GM18517 (cell line): Measurements from ENCODE around the gene ARVCF.
"Not testable (repeated sequence)": the region's sequence is repeated elsewhere in the genome, so short reads cannot be mapped to it uniquely, and the experiment has no call there.

Experiments
- ATAC-seq: cut with Tn5 transposase; IDR thresholded peaks from one replicate; pipeline ENCODE4 v1.9.1; 2021; ENCODE audit warnings: mild to moderate bottlenecking, moderate library complexity; ENCODE audit not compliant: unreplicated experiment

The ARVCF gene

DNA sequence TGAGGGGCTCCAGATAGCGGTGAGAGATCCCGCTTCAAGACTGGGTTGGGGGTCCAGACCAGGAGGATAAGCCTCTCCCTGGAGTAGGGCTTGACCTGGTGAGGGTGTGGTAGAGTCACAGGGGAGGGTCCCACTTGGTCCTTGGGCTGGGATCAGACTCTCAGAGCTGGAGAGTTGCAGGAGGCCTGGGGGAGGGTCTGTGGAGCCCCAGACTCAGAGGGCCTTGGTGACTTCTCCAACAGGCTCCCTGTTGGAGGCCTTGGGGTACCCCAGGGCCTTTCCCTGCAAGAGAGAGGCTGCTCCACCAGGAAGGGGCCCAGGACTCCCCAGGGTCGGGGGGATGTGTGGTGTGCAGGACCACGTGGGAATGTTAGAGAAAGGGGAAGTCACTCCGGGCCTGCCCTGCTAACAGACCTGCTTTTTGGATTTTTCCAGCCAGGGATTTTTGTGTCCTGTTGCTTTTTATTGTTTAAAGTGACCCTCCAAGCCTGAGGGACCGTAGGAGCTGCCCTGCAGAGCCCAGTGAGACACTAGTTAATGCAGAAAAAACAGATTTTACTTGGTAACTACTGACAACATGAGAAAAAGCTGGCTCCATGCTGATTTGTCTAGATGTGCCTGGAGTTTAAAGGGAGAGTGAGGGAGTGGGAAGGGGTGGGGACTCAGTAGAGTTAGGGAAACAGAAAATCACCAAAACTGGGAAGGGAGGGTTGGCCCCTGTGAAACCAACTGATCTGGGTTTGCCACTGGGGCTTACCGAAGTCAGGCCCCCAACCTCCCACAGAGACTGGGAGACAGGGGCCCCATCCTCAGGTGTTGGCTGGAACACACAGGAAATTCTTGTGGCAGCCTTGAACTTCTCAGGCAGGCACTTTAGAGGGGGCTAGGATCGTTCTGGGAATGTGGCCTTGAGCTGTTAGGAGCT is 74.2 kb downstream of the ARVCF start:
- ATAC-seq = no peak

DNA sequence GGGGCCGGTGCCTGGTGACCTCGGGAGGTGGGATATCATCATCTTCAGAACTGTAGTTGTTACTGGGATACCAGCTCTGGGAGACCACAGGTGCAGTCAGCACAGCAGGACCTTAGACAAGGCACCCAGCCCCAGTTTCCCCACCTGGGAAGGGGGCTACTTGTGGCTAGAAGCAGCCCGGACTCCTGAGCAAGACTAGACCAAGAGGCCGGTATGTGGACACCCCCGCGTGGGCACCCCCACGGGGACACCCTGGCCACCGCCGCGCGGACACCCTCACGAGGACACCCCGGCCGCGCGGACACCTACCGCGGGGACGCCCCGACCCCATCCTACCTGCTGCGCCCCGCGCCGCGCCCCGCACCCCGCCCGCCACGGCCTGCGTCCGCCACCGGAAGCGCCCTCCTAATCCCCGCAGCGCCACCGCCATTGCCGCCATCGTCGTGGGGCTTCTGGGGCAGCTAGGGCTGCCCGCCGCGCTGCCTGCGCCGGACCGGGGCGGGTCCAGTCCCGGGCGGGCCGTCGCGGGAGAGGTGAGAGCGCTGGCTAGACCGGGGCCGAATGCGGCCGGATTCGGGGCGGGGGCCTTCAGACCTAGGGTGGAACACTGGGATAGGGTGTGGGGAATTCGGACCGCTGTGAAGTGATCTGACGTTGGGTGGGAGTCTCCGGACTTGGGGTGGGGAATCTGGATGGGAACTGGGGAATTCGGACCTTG is 75.1 kb downstream of the ARVCF start, which contains the start of the genes COMT and TXNRD2:
COMT (plus strand) TSS at position 408 of the 718 bp plus-strand sequence. CDS start 20,755 bp downstream, outside the sequence.
TXNRD2 (minus strand) TSS at position 454 of the 718 bp plus-strand sequence; CDS start at position 439, 15 bp downstream.
- no peak for ATAC-seq

DNA sequence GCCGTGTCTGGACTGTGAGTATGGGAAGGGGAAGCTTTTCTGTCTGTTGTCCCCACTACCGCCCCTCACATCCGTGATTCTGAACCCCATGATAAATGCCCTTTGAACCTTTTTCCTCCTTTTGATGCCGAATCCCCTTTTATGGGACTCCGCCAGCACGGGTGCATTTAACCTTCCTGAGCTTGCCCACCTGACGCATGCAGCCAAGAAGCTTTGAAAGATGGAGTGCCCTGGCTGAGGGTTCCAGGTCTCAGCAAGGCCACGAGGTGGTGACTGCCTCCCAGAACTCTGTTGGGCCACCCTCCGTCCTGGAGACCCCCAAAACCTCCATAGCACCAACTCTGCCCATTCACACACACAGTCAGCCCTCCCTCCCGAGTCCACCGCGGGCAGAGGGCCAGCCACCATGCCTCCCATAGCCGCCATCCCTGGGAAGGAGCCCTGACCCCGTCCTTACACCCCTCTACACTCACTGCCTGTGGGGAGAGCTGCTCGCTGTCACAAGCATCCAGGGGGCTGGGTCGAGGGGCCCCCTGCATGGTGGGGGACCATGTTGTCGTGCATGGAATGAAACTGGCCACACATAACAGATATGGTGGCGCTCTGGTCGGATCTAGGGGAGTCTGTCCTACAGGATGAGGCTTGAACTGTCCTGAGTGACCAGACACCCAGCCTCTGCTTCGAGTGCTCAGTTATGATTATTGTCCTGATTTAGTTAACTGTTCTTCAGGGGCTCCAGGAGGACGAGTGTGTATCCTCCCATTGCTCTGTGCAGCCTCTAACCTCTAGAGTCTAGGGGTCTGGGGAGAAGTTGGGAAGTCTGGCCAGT is 75.9 kb downstream of the ARVCF start:
- no peak for ATAC-seq

DNA sequence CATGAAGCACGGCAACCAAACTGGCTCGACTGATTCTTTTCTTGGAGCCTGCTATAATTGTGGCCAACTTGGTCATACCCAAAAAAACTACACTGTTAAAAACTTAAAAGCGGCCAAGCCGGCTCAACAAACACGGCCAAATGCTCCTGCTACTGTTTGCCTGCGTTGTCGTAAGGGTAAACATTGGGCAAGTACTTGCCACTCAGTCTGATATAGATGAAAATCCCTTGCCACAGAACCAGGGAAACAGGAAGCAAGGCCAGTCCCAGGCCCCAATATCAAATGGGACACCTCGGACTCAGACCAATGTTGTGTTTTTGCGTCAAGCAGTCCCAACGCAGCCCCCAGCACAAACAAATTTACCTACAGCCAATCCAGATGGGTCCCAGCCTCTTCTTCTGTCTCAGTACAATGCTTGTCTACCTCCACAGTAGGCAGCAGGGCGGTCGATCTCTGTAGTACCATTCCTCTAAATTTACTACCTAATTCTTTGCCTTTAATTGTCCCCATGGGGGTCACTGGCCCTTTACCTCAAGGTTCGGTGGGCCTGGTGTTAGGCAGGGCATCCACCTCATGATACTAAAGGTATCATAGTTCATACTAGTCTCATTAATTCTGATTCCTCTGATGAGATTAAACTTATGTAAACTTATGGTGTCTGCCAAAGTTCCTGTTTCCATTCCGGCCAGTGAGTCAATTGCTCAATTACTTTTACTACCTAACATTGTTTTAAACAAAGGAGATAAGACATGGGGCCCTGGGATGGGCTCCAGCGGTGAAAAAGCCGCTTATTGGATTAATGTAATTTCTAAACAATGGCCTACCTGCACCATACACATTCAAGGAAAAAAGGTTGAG is 78.8 kb downstream of the ARVCF start:
- ATAC-seq = no peak

DNA sequence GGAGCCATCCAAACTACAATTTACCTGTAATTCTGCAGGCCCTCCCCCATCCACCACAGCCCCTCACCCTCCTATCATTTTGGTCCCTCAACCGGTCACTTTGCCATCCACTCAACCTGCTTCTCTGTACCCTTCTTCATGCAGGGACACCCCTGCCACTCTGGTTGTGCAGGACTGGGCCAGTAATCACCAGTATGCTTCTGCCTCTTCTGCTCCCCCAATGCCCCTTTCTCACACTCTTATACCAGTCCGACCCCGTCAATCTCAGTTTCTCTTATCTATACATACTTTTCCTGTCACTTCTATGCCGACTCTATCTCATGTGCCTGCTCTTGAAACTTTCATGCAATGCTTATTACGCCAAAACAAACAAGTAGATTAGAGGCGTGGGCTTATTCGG is 80.1 kb downstream of the ARVCF start:
- ATAC-seq = no peak

DNA sequence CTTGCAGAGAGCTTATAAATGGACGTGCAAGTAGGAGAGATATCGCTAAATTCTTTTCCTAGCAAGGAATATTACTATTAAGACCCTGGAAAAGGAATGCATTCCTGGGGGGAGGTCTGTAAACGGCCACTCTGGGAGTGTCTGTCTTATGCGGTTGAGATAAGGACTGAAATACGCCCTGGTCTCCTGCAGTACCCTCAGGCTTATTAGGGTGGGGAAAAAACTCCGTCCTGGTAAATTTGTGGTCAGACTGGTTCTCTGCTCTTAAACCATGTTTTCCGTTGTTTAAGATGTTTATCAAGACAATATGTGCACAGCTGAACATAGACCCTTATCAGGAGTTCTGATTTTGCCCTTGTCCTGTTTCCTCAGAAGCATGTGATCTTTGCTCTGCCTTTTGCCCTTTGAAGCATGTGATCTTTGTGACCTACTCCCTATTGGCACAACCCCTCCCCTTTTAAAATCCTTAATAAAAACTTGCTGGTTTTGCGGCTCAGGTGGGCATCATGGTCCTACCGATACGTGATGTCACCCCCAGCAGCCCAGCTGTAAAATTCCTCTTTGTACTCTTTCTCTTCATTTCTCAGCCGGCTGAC is 81.4 kb downstream of the ARVCF start:
- ATAC-seq = not testable (repeated sequence)

DNA sequence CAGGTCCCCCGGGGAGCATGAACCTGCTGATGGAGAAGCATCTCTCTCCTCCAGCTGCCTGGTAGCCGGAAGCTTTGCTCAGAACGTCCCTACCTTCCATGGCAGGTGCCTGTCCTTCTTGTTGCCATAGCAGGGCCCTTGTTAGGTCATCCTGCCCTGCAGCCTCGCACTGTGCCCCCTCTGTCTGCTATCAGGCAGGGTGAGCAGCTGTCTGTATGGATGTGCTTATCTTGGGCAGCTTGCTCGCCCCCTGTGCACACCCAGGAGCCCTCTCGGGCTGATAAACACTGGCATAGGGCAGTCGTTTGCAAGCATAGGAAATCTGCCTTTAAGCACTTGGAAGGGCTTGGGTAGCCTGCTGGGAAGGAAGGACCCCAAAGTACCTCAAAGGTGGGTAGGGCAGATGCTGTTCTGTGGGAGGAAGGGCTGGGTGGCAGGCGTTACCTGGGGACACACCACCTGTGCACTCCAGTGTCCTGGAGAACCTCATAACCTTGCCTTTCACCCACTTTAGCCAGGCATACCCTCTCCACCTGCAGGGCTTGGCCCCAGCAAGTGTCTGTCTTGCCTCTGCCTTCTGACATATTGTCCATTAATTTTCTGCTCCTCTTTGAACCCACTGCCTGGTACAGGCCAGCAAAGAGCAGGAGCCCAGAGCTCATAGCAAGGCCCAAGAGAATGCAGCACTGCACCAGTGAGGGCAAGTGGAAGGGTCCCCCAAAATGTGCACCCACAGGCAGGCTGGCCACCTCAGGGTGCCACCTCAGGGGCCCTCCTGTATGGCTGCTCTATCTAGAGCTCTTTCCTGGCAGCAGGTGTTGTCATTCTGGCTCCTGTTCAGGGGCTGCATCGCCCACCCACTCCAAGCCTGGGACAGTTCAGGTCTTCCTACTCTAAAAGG is 83.0 kb downstream of the ARVCF start:
- ATAC-seq = no peak

DNA sequence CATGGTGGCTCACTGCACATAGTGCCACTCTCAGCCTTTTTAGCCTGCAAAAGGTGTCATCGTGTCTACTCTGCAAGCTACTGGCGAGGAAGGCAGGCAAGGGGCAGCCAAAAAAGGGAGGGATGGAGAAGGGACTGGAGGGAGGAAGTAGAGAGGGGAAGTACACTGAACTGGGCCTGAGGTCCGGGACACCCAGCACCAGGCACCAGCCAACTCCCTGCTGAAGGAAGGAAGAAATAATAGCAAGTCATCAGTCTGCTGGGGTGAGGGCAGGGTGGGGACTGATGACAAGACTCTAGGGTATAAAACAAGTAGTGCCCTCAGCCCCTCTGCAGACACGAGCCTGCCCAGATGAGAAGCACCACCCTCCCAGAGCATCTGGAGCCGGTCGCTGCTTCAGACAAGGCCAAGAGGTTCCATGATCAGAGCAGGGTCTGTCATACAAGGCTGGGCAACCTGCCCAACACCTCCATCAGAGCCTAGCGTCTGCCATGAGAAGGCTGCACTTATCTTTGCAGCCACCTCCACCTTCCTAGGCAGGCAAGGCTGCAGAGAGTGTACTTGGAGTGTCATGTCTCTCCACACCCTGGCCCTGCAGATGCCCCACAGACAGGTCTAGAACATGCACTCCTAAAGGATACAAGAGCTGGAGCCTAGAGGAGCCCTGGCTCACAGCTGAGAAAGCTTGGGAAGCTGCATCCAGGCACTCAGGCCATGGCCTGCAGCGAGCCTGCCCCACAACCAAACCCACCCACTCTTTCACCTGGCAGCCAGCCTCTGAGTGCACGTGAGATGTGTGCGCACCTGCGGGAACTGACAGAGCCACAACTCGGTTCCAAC is 84.0 kb downstream of the ARVCF start:
- no peak for ATAC-seq

DNA sequence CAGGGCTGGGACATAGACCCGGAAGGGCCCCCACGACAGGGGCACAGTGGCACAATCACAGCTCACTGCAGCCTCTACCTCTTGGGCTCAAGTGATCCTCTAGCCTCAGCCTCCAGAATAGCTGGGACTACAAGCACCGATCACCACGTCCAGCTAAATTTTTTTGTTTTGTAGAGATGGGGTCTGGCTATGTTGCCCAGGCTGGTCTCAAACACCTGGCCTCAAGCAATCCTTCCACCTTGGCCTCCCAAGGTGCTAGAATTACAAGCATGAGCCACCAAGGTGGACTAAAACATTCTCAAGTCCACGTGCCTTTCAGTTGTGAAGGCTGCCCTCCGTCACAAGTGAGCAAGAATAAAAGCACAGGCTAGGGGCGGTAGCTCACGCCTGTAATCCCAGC is 85.1 kb downstream of the ARVCF start:
- no peak for ATAC-seq

DNA sequence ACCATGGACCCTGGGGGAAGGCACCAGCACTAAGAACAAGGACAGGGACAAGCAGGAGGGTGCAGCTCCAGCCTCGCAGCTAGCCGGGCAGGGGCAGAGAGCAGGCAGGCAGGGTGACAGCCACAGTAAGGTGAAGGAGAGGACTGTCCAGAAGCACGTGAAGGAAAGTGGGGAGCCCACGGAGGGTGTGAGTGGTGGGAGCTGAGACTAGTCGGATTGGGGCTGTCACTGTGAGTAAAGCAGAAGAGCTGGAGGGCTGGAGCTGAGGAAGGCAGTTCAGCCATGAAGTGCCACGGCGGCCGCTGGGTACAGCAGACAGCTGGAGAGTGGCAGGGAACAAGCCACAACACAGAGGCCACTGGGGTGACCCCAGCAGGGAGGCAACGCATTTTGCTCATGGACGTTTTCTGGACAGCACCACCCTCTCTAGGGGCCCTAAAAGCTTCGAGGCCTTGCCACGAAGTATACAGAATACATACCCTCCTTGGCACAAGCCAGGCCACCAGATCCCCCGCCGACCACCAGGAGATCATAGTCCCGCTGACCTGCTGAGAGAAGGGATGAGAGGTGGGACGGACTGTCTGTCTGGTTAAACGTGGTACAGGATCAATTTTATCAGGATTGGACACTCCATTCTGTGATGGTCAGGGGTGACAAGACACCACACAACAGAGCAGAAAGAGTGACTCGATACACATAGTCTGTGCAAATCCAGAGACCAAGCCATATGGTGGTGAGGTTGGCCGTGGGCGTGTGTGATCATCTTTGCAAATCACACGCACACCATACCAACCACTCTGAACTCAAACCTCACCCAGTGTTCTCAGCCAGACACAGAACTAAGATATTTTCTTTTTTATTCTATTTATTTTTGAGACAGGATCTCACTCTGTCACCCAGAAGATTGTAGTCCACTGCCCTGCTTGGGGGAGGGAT is 85.8 kb downstream of the ARVCF start:
- no peak for ATAC-seq

DNA sequence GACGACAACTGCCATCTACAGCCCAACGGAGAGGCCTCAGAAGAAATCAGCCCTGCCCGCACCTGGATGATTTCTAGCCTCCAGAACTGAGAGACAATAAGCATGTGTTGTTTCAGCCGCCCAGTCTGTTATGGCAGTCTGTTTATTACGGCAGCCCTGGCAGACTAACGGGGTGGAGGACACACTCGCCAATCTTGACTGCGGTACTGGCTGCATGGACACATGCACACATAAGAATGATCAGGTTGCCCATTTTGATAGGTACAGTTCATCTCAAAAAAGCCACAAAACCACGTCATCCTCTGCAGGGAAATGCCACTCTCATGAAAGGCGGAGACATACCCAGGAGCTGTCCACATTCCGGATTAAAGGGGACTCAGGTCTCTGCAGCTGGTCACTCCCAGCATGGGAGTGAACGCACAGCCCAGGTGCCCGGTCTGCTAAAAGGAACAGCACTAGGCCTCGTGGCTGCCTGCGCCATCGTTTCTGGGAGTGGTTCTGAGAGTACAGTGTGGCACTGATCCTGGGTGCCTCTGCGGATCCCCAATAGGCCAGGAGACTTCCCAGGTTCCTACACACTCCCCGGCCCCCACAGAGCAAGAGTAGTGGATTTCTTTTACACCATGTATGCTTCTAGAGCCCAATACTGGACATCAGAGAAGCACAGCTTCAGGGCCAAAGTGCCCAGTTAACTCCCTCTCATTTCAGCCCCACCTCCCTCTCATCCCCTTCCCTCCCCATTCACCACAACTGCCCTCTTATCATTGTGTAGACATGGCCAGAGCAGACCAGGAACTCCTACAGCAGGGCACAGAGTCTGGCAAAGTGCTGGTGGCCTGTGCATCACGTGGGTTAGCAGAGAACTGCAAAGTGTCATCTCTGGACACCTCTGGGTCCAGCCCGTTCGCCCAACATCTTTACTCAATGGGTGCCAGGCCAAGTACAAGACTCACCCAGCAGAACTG is 86.8 kb downstream of the ARVCF start:
- no peak for ATAC-seq

DNA sequence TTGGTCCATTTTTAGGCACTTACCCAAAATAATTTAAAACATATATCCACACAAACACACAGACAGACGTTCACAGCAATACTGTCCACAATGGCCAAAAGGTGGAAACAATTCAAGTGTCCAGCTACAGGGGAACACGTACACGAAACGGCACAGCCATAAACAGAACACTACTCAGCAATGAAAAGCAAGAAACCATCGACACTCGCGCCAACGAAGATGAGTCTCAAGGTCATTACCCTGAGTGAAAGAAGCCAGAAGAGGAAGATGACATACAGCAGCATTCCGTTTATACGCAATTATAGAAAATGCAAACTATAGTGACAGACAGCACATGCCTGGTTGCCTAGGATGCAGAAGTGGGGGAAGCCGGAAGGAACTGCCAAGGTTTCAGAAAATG is 88.4 kb downstream of the ARVCF start:
- no peak for ATAC-seq

DNA sequence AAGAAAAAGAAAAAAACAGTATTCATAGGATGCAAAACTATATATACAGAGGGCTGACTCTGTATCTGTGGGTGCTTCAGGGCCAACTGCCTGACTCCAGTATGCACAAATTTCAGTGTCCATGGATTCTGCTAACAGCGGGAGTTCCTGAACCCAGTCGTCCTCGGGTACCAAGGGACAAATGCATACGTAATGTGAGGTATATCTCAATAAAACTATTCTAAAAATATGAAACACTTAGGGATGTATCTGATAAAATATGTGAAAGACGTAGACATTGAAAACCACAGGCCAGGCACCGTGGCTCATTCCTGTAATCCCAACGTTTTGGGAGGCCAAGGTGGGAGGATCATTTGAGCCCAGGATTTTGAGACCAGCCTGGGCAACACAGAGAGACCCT is 88.9 kb downstream of the ARVCF start:
- ATAC-seq = no peak

DNA sequence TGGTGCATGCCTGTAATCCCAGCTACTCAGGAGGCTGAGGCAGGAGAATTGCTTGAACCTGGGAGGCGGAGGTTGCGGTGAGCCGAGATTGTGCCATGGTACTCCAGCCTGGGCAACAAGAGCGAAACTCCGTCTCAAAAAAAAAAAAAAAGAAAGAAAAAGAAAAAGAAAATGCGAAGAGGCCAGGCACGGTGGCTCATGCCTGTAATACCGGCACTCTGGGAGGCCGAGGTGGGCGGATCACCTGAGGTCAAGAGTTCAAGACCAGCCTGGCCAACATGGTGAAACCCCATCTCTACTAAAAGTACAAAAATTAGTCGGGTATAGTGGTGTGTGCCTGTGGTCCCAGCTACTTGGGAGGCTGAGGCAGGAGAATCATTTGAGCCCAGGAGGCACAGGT is 90.6 kb downstream of the ARVCF start:
- ATAC-seq = not testable (repeated sequence)

DNA sequence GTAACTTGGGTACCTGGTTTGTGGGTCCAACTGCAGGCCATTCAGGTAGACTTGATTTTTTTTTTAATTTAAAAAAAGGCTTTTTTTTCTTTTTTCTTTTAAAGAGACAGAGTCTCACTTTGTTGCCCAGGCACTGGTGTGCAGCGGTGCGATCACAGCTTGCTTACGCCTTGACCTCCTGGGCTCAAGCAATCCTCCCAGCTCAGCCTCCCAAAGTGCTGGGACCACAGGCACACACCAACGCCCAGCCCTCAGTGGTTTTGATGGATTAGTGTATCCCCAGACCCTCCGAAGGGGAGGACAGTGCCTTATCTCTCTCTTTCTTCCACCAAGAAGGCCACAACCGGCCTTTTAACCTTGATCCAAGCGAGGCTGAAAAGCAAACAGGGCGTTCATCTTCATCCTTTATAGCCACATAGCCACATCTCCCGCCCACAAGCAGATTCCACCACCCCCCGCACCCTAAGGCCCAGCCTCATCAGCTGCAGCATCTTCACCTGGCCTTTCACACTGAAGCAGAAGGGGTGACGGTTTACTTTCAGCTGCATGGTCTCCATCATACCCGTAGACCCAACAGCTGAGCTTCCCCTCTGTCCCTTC is 92.6 kb downstream of the ARVCF start:
- ATAC-seq = no peak
